HPDE6-E6E7 (cell line): ENCODE results near the gene HCN2.
A peak's percentile ranks its signal among the peaks of the same experiment; 100 is the strongest.

Experiments used
- DNase-seq: peaks from one replicate; pipeline ENCODE4 v3.0.0; 2011; ENCODE audit warnings: missing footprints; ENCODE audit errors: extremely low spot score

The HCN2 gene

GRCh38 chr19:656751-657559 is 67.3 kb downstream of the HCN2 start:
- DNase-seq, result no peak

GRCh38 chr19:657611-658010 is 67.9 kb downstream of the HCN2 start:
- no peak for DNase-seq

- no peak for DNase-seq
These were observed 68.6 kb downstream of the HCN2 start for GRCh38 chr19:658059-658839.

- peak; percentile 93 for DNase-seq
These were observed 69.5 kb downstream of the HCN2 start for GRCh38 chr19:658916-659839.

GRCh38 chr19:660793-661426 is 71.2 kb downstream of the HCN2 start:
- no peak for DNase-seq

- no peak for DNase-seq
These were observed 71.9 kb downstream of the HCN2 start for GRCh38 chr19:661427-662196.

- DNase-seq, result no peak
These were observed 72.7 kb downstream of the HCN2 start for GRCh38 chr19:662207-662961.

GRCh38 chr19:662962-663681 is 73.4 kb downstream of the HCN2 start, which contains the start of gene RNF126:
RNF126 (minus strand) TSS chr19:663214; CDS start chr19:663121, 93 bp downstream.
- peak; percentile 63 for DNase-seq

- no peak for DNase-seq
These were observed 74.0 kb downstream of the HCN2 start for GRCh38 chr19:663682-664117.

GRCh38 chr19:664913-665443 is 75.3 kb downstream of the HCN2 start:
- no peak for DNase-seq
